ENCODE measurements around the gene SYT1. TPM values are rescaled to one million over a fixed set of nuclear protein-coding genes. Genes with fewer than 3 reads are reported as not detected.

SYT1 gene
- total RNA-seq, 1 experiment from 2014 or later, result 44.9 TPM

DNA sequence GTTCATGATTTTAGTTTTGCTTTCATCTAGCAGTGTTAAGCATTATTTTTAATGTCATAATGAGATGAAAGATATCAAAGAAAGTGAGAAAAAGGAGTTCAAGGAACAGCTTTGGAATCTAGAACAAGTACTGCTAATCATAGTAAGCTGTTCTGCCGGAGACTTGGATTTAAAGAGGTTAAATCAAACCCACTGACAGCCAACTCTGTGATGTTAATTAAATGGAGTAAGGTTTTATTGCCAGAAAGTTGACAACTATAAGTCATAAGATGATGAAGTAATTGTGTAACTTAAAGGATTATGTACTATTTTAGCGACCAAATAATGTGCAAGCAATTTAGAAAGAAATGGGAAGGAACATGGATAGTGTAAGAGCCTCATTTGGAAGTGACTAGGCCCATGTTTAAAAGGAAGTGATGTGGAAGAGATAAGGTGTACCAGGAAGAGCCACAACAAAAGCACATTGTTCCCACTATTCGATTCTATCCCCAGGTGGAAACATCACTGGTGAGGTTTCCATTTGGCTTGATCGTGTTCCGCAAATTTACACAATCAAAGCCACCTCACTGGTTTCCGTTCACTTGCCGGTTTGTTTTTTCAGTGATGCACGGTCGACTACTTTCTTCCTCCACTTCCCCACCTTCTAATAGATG is 437.7 kb downstream of the SYT1 start:
- no peaks in the 10 kb centered on the region for H3K4me1 ChIP-seq (ENCODE audit: control insufficient read depth in 1 of 2, insufficient read depth in 2 of 2, low read length in 2 of 2)
- no peak overlapping the region for H2AFZ ChIP-seq (ENCODE audit: low read depth, low read length, poor library complexity, severe bottlenecking)
- no peak overlapping the region for H3K4me3 ChIP-seq (replicated peaks in 1 of 2; ENCODE audit: low read depth in 1 of 2, low read length in 2 of 2)
- no peak overlapping the region for H3K27ac ChIP-seq (ENCODE audit: low read depth, low read length)
- POLR2A ChIA-PET, result no interaction called here
- no peaks in the 10 kb centered on the region for H3K27me3 ChIP-seq (ENCODE audit: insufficient read depth, low read length)
- no peak overlapping the region for H3K4me2 ChIP-seq (ENCODE audit: low read length)
- no peak overlapping the region for H3K9ac ChIP-seq (ENCODE audit: low read length)
- DNase-seq (ENCODE audit: low read depth, low spot score) (no peak), ATAC-seq (no peak)
- no peaks in the 10 kb centered on the region; a peak in 1 of 4 replicates for H3K36me3 ChIP-seq (ENCODE audit: control insufficient read depth in 1 of 2, insufficient read depth in 2 of 2, low read length in 2 of 2)
- H4K20me1 ChIP-seq (ENCODE audit: insufficient read depth), result no peaks in the 10 kb centered on the region
- BruUV-seq (replicated peaks), result no TSS peak
- no peaks in the 10 kb centered on the region for H3K79me2 ChIP-seq (ENCODE audit: insufficient read depth, low read length)
- no peaks in the 10 kb centered on the region for H3K9me2 ChIP-seq (ENCODE audit: insufficient read depth)
- CTCF ChIA-PET, result no interaction called here
- no peak for TF ChIP-seq YY1 (IDR thresholded peaks at IDR 0.05; ENCODE audit: extremely low read depth, insufficient replicate concordance, low read depth, low read length)
- TF ChIP-seq RAD21 (IDR thresholded peaks at IDR 0.05; ENCODE audit: low read depth), result no peak
- TF ChIP-seq JUND (IDR thresholded peaks at IDR 0.05), result no peak
- no peak for TF ChIP-seq ZFX (IDR thresholded peaks at IDR 0.05)
- TF ChIP-seq CBX3 (IDR thresholded peaks at IDR 0.05; ENCODE audit: low read depth), result no peak
- TF ChIP-seq, protein P1, sequence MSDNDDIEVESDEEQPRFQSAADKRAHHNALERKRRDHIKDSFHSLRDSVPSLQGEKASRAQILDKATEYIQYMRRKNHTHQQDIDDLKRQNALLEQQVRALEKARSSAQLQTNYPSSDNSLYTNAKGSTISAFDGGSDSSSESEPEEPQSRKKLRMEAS (IDR thresholded peaks at IDR 0.05), result no peak
- TF ChIP-seq, protein P2, sequence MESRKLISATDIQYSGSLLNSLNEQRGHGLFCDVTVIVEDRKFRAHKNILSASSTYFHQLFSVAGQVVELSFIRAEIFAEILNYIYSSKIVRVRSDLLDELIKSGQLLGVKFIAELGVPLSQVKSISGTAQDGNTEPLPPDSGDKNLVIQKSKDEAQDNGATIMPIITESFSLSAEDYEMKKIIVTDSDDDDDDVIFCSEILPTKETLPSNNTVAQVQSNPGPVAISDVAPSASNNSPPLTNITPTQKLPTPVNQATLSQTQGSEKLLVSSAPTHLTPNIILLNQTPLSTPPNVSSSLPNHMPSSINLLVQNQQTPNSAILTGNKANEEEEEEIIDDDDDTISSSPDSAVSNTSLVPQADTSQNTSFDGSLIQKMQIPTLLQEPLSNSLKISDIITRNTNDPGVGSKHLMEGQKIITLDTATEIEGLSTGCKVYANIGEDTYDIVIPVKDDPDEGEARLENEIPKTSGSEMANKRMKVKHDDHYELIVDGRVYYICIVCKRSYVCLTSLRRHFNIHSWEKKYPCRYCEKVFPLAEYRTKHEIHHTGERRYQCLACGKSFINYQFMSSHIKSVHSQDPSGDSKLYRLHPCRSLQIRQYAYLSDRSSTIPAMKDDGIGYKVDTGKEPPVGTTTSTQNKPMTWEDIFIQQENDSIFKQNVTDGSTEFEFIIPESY (IDR thresholded peaks at IDR 0.05; ENCODE audit: extremely low read depth, insufficient replicate concordance, low read length), result no peak
- no peak for TF ChIP-seq POLR2A (IDR thresholded peaks at IDR 0.05; ENCODE audit: borderline replicate concordance, extremely low read depth, insufficient read depth, insufficient read length)
- TF ChIP-seq CEBPB (IDR thresholded peaks at IDR 0.05; ENCODE audit: low read depth), result no peak
- no peak for TF ChIP-seq FOSL1 (IDR thresholded peaks at IDR 0.05; ENCODE audit: low read depth)
- TF ChIP-seq, protein P3, sequence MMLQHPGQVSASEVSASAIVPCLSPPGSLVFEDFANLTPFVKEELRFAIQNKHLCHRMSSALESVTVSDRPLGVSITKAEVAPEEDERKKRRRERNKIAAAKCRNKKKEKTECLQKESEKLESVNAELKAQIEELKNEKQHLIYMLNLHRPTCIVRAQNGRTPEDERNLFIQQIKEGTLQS (IDR thresholded peaks at IDR 0.05), result no peak
- TF ChIP-seq, protein P4, sequence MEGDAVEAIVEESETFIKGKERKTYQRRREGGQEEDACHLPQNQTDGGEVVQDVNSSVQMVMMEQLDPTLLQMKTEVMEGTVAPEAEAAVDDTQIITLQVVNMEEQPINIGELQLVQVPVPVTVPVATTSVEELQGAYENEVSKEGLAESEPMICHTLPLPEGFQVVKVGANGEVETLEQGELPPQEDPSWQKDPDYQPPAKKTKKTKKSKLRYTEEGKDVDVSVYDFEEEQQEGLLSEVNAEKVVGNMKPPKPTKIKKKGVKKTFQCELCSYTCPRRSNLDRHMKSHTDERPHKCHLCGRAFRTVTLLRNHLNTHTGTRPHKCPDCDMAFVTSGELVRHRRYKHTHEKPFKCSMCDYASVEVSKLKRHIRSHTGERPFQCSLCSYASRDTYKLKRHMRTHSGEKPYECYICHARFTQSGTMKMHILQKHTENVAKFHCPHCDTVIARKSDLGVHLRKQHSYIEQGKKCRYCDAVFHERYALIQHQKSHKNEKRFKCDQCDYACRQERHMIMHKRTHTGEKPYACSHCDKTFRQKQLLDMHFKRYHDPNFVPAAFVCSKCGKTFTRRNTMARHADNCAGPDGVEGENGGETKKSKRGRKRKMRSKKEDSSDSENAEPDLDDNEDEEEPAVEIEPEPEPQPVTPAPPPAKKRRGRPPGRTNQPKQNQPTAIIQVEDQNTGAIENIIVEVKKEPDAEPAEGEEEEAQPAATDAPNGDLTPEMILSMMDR (IDR thresholded peaks at IDR 0.05 in 2 of 3, conservative IDR thresholded peaks at IDR 0.05 in 1 of 3; ENCODE audit: borderline replicate concordance in 1 of 3, insufficient read depth in 1 of 3, low read depth in 2 of 3, low read length in 2 of 3), result no peak
- RAD21 ChIA-PET (ENCODE audit: low non-redundant PET in 1 of 2, low total read pairs in 2 of 2, uncharacterized antibody in 2 of 2, unreplicated experiment in 2 of 2), result no interaction called here
- H3K9me3 ChIP-seq (ENCODE audit: control insufficient read depth in 1 of 2, insufficient read depth in 1 of 2, low read depth in 1 of 2, low read length in 2 of 2), result no peaks in the 10 kb centered on the region
- intact Hi-C loops (cut with micrococcal nuclease), result no loop called here

Data from HCT116 (cell line).